K562 treated with DMSO at 1 percent for 4 hours (cell line): ENCODE data around the gene UPF1. TPM values are rescaled to one million over a fixed set of nuclear protein-coding genes. Genes with fewer than 3 reads are reported as not detected.

Experiments used
- total RNA-seq: library from RNA; unstranded; fragments of 300-600 nt; gene quantifications from 2 replicates; pipeline ENCODE4 v1.2.3, GENCODE V29; 2022; ENCODE audit not compliant: insufficient read depth

The UPF1 gene
- 72.8 and 86.1 TPM in 2 replicates for total RNA-seq

DNA sequence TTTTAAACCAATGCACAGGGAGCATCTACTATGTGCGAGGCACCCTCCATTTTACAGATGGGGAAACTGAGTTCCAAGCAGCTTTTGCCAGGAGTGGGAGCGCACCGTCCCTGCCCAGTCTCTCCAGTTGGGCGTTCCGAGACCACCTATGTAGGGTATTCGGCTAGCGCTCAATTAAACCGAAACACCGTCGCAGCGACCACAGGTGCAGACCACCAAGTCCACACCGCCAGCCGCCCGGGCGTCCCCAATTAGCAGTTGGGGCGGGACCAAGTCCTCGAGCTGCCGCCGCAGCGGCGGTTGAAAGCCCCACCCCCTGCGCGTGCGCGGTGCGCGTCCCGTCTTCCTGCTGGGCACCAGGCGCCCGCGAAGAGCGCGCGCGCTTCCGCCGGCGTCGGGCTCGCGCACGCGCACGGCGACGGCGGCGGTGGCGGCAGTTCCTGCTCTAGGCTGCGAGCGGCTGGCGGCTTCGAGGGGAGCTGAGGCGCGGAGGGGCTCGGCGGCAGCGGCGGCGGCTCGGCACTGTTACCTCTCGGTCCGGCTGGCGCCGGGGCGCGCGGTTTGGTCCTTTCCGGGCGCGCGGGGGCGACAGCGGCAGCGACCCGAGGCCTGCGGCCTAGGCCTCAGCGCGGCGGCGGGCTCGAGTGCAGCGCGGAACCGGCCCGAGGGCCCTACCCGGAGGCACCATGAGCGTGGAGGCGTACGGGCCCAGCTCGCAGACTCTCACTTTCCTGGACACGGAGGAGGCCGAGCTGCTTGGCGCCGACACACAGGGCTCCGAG, at the start of gene UPF1:
UPF1 (plus strand) TSS at position 436 of the 782 bp plus-strand sequence; CDS start at position 687, 251 bp downstream.

DNA sequence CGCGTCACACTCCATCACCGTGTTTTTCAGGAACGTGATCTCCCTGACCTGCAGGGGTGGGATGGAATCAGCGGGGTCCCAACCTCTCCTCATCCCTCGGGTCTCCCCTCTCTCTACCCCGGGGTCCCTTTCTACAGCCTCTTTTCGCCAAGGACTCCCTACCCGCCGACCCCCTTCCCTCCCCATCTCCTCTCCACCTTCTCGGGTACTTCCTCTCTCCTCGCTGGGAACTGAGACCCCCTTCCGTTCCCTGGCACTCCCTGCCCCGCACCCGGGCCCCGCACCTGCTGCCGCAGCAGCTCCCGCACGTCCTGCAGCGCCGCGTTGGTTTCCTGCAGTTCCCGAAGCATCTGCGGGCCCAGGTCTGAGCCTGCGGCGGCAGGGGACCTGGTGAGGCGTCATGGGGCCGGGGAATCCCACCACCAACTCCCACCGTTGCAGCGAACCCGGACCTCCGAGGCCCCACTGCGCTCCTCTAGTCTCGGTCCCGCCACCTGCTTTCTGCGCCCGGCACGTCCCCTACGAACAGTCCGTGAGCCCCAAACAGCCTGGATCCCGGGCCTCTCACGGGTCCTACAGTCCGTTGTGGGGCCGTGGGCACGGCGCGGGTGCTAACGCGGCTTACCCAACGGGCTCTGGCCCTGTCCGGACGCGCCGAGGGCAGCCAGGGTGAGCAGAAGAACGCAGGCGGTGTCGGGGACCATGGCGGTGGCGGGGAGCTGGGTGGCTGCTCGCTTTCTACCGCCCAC, 41.0 kb upstream of the UPF1 start, which contains the start of gene COMP:
COMP (minus strand) TSS at position 740 of the 749 bp plus-strand sequence; CDS start at position 704, 36 bp downstream.

DNA sequence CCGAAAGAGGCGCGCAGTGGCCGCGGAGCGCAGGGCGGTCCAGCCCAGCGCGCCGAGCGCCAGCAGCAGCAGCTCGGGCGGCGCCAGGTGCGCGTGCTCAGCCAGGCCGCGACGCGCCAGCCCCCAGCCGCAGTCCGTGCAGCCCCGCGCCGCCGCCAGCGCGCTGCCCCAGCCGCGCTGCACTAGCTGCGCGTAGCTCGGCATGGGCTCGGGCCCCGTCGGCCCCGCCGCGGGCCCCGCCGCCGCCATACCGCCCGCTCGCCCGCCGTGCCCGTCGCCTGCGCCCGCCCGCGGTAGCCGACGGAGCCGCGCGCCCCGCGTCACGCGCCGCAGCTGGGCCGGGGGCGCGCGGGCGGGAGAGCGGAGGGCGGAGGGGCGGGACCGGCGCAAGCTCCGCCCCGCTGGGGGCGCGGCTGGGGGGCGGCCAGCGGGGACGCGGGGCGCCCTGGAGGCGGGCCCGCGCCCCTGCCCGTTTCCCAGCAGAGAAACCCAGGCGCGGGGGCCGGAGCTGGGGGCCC, 64.1 kb downstream of the UPF1 start, which contains the start of gene CERS1:
CERS1 (minus strand) TSS at position 335 of the 518 bp plus-strand sequence; CDS start at position 249, 86 bp downstream.

Other genes with a start within 250 kb of the UPF1 start
- 80.6 and 108 TPM in 2 replicates for gene REX1BD, start 243.2 kb upstream of the UPF1 start, total RNA-seq
- 4.2 TPM in 1 of 2 replicates, not detected in the other for gene CRLF1, start 225.2 kb upstream of the UPF1 start, total RNA-seq
- 0.41 TPM in 1 of 2 replicates, not detected in the other for gene TMEM59L, start 219.1 kb upstream of the UPF1 start, total RNA-seq
- gene KLHL26, start 194.9 kb upstream of the UPF1 start, total RNA-seq, result 10.1 and 13.3 TPM in 2 replicates
- 11.7 and 13.6 TPM in 2 replicates for gene CRTC1, start 148.3 kb upstream of the UPF1 start, total RNA-seq
- gene COMP, start 40.7 kb upstream of the UPF1 start, total RNA-seq, result not detected in 2 replicates
- 0.74 TPM in 1 of 2 replicates, not detected in the other for gene CERS1, start 64.2 kb downstream of the UPF1 start, total RNA-seq
- 391 and 452 TPM in 2 replicates for gene COPE, start 87.4 kb downstream of the UPF1 start, total RNA-seq
- gene DDX49, start 87.8 kb downstream of the UPF1 start, total RNA-seq, result 68.2 and 90.6 TPM in 2 replicates
- gene HOMER3, start 109.3 kb downstream of the UPF1 start, total RNA-seq, result 8.1 and 8.2 TPM in 2 replicates
- 53.2 and 71.3 TPM in 2 replicates for gene SUGP2, start 201.6 kb downstream of the UPF1 start, total RNA-seq
- gene ARMC6, start 201.6 kb downstream of the UPF1 start, total RNA-seq, result 33.5 and 46.5 TPM in 2 replicates
- 20.4 and 26.7 TPM in 2 replicates for gene SLC25A42, start 232.0 kb downstream of the UPF1 start, total RNA-seq